Measurements from ENCODE around the gene LOXL1. TPM values are rescaled to one million over a fixed set of nuclear protein-coding genes. Genes with fewer than 3 reads are reported as not detected.
A peak's percentile ranks its signal among the peaks of the same experiment; 100 is the strongest.

Gene LOXL1
- total and polyA plus RNA-seq, 9 of the 15 experiments (the other 6 are each of a cell fraction or from before 2014, with no cell fraction given) = 0.14 TPM; not detected in 8

GRCh38 chr15:73950831-73951561, 24.7 kb downstream of the LOXL1 start (continued):
- TF ChIP-seq, protein P1, sequence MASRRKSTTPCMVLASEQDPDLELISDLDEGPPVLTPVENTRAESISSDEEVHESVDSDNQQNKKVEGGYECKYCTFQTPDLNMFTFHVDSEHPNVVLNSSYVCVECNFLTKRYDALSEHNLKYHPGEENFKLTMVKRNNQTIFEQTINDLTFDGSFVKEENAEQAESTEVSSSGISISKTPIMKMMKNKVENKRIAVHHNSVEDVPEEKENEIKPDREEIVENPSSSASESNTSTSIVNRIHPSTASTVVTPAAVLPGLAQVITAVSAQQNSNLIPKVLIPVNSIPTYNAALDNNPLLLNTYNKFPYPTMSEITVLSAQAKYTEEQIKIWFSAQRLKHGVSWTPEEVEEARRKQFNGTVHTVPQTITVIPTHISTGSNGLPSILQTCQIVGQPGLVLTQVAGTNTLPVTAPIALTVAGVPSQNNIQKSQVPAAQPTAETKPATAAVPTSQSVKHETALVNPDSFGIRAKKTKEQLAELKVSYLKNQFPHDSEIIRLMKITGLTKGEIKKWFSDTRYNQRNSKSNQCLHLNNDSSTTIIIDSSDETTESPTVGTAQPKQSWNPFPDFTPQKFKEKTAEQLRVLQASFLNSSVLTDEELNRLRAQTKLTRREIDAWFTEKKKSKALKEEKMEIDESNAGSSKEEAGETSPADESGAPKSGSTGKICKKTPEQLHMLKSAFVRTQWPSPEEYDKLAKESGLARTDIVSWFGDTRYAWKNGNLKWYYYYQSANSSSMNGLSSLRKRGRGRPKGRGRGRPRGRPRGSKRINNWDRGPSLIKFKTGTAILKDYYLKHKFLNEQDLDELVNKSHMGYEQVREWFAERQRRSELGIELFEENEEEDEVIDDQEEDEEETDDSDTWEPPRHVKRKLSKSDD (conservative IDR thresholded peaks at IDR 0.05; ENCODE audit: low read length) = 0 out of 2 replicates have a peak, but pooled peaks have one; percentile 13
- TF ChIP-seq KDM5B (IDR thresholded peaks at IDR 0.05; ENCODE audit: insufficient replicate concordance, low read depth, low read length) (no peak), ZNF41 (CRISPR knock-in tag; conservative IDR thresholded peaks at IDR 0.05) (no peak), EHMT2 (IDR thresholded peaks at IDR 0.05) (no peak), ZNF75A (CRISPR knock-in tag; IDR thresholded peaks at IDR 0.05) (no peak), ZNF124 (CRISPR knock-in tag; IDR thresholded peaks at IDR 0.05) (no peak), ZEB2 (IDR thresholded peaks at IDR 0.05) (no peak), ZNF347 (CRISPR knock-in tag; IDR thresholded peaks at IDR 0.05; ENCODE audit: low read depth) (no peak), HLTF (IDR thresholded peaks at IDR 0.05) (no peak), SP1 (CRISPR knock-in tag; IDR thresholded peaks at IDR 0.05) (no peak), MCM5 (IDR thresholded peaks at IDR 0.05; ENCODE audit: low read depth) (no peak), IFI16 (CRISPR knock-in tag; IDR thresholded peaks at IDR 0.05) (no peak), YY1 (IDR thresholded peaks at IDR 0.05; ENCODE audit: borderline replicate concordance in 1 of 3, control insufficient read depth in 1 of 3, extremely low read depth in 1 of 3, insufficient read depth in 3 of 3, insufficient read length in 1 of 3, insufficient replicate concordance in 2 of 3, low read depth in 1 of 3, low read length in 2 of 3) (peak in 1 of 3 experiments; percentile 31), ZBTB7A (IDR thresholded peaks at IDR 0.05; ENCODE audit: borderline replicate concordance, control insufficient read depth, low read depth, low read length) (no peak), BHLHE40 (IDR thresholded peaks at IDR 0.05; ENCODE audit: low read length) (peak; percentile 28; the same call in 1 of the 2 replicates), TAF15 (IDR thresholded peaks at IDR 0.05; ENCODE audit: low read depth, low read length) (no peak), HNRNPL (IDR thresholded peaks at IDR 0.05; ENCODE audit: low read depth, low read length) (no peak)
- TF ChIP-seq, protein P2, sequence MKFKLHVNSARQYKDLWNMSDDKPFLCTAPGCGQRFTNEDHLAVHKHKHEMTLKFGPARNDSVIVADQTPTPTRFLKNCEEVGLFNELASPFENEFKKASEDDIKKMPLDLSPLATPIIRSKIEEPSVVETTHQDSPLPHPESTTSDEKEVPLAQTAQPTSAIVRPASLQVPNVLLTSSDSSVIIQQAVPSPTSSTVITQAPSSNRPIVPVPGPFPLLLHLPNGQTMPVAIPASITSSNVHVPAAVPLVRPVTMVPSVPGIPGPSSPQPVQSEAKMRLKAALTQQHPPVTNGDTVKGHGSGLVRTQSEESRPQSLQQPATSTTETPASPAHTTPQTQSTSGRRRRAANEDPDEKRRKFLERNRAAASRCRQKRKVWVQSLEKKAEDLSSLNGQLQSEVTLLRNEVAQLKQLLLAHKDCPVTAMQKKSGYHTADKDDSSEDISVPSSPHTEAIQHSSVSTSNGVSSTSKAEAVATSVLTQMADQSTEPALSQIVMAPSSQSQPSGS (CRISPR knock-in tag; IDR thresholded peaks at IDR 0.05) = no peak
- TF ChIP-seq, protein P3, sequence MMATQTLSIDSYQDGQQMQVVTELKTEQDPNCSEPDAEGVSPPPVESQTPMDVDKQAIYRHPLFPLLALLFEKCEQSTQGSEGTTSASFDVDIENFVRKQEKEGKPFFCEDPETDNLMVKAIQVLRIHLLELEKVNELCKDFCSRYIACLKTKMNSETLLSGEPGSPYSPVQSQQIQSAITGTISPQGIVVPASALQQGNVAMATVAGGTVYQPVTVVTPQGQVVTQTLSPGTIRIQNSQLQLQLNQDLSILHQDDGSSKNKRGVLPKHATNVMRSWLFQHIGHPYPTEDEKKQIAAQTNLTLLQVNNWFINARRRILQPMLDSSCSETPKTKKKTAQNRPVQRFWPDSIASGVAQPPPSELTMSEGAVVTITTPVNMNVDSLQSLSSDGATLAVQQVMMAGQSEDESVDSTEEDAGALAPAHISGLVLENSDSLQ (IDR thresholded peaks at IDR 0.05) = no peak
- TF ChIP-seq, protein P4, sequence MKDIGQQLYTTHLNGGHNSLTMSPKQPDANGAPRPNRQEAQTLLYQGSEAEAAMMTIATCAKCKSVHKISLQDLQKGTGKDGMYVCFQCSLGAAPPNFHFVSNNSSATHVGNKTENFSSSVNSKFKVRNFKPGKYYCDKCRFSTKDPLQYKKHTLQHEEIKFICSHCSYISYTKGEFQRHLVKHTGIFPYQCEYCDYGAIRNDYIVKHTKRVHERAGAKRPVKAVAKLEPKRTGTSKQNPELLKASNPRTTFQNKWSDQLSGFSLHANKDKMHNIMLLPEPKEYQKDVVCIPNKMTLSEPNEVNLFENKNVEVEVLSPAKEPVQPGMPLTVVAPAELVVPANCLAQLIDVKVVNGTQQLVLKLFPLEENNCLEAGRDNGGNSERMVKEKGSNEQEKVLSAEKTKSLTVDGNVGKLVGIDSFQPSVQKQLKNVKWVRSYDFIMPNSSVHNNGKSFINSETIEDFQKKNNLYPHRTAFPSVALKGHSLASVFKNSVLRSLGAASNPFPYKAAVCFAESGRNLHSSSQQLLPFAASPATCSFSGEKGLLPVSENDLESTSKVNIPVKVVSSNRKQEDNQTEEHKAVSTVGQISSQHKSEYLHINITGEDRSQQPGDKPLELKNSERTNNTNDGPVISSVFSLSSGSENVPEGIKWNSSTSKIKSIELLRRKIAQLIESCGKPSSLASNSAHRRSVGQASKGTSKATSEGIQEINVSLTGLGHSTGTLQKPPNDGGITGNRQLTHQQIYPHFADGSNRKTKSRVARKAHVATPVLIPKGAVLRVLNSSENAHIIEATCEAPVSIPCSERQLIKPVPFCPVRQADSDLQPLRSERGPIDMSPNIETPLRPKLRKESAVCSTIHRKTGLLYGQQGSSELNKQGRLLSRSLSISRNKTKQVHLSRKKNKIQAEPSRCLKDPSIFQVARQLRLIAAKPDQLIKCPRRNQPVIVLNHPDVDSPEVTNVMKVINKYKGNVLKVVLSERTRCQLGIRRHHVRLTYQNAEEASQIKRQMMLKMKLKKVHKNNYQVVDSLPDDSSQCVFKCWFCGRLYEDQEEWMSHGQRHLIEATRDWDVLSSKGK (CRISPR knock-in tag; IDR thresholded peaks at IDR 0.05) = no peak

Measured in K562 (cell line).